HG02884 (cell line): ENCODE results near the gene PXN.
"Not testable (repeated sequence)": the region's sequence is repeated elsewhere in the genome, so short reads cannot be mapped to it uniquely, and the experiment has no call there.

Experiments
- ATAC-seq: cut with Tn5 transposase; IDR thresholded peaks from one replicate; pipeline ENCODE4 v1.9.1; 2021; ENCODE audit warnings: mild to moderate bottlenecking, moderate library complexity; ENCODE audit not compliant: unreplicated experiment

The PXN gene

GRCh38 chr12:120211904-120212283 lies 53.6 kb downstream of the PXN start:
- ATAC-seq: no peak

- ATAC-seq: no peak
Observed at GRCh38 chr12:120211243-120211903, 54.2 kb downstream of the PXN start.

GRCh38 chr12:120209851-120210250 lies 55.7 kb downstream of the PXN start:
- no peak for ATAC-seq

- no peak for ATAC-seq
Observed at GRCh38 chr12:120207227-120207626, 58.3 kb downstream of the PXN start.

- ATAC-seq: not testable (repeated sequence)
Observed at GRCh38 chr12:120206781-120207180, 58.7 kb downstream of the PXN start.

GRCh38 chr12:120206228-120206627 lies 59.3 kb downstream of the PXN start:
- ATAC-seq: no peak

GRCh38 chr12:120204171-120204570 lies 61.4 kb downstream of the PXN start:
- no peak for ATAC-seq

- ATAC-seq: no peak
Observed at GRCh38 chr12:120200364-120200800, 65.1 kb downstream of the PXN start.

- no peak for ATAC-seq
Observed at GRCh38 chr12:120199595-120200306, 65.8 kb downstream of the PXN start.

GRCh38 chr12:120199025-120199424 lies 66.5 kb downstream of the PXN start:
- no peak for ATAC-seq

- ATAC-seq: no peak
Observed at GRCh38 chr12:120197542-120197887, 68.0 kb downstream of the PXN start.

- ATAC-seq: not testable (repeated sequence)
Observed at GRCh38 chr12:120196817-120197541, 68.6 kb downstream of the PXN start.

- no peak for ATAC-seq
Observed at GRCh38 chr12:120196363-120196762, 69.2 kb downstream of the PXN start.

GRCh38 chr12:120194534-120195395 lies 70.8 kb downstream of the PXN start, which contains the start of gene GCN1:
Gene GCN1 (minus strand): TSS chr12:120194715. CDS start chr12:120194697, 18 bp downstream.
- ATAC-seq: peak; percentile 54

- ATAC-seq: peak; percentile 31
Observed at GRCh38 chr12:120194226-120194533, 71.3 kb downstream of the PXN start.

- ATAC-seq: not testable (repeated sequence)
Observed at GRCh38 chr12:120193286-120193685, 72.2 kb downstream of the PXN start.

GRCh38 chr12:120190985-120191480 lies 74.5 kb downstream of the PXN start:
- ATAC-seq: no peak

GRCh38 chr12:120190386-120190785 lies 75.1 kb downstream of the PXN start:
- no peak for ATAC-seq

- ATAC-seq: no peak
Observed at GRCh38 chr12:120186654-120187053, 78.9 kb downstream of the PXN start.

GRCh38 chr12:120183211-120183631 lies 82.3 kb downstream of the PXN start:
- ATAC-seq: no peak
